Fibroblast of skin of left biceps (primary cell): ENCODE data around the gene CCZ1B.
"Not testable (repeated sequence)": the region's sequence is repeated elsewhere in the genome, so short reads cannot be mapped to it uniquely, and the experiment has no call there.

Experiments used
- DNase-seq, 2 experiments: peaks; one replicate each; pipeline ENCODE4 v3.0.0-alpha.2; 2013; ENCODE audit warnings: low read depth in 2 of 2

CCZ1B gene

GRCh38 chr7:6826151-6826550 lies at the start of gene CCZ1B:
TSS of gene CCZ1B (minus strand) at chr7:6826275. CDS start at chr7:6826197, 78 bp downstream.
- peak; percentile 15 to 17 for DNase-seq

DNA sequence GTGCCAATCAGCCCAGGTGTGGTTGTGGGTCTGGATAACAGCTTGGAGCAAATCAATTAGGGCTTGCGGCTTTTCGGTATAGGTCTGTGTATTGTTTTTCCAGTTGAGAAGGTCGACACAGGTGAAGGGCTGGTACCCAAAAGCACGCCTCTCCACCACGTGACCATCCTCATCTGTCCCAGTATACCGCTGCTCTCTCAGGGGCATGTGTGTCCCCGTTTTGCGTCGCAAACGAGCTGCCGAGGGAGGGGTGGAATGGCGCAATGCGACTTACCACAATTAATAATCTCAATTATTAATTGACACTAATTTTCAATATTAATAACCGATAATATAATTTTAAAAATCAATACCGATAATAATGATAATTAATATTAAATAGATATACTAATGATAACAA lies 48.9 kb upstream of the CCZ1B start:
- DNase-seq = not testable (repeated sequence)

DNA sequence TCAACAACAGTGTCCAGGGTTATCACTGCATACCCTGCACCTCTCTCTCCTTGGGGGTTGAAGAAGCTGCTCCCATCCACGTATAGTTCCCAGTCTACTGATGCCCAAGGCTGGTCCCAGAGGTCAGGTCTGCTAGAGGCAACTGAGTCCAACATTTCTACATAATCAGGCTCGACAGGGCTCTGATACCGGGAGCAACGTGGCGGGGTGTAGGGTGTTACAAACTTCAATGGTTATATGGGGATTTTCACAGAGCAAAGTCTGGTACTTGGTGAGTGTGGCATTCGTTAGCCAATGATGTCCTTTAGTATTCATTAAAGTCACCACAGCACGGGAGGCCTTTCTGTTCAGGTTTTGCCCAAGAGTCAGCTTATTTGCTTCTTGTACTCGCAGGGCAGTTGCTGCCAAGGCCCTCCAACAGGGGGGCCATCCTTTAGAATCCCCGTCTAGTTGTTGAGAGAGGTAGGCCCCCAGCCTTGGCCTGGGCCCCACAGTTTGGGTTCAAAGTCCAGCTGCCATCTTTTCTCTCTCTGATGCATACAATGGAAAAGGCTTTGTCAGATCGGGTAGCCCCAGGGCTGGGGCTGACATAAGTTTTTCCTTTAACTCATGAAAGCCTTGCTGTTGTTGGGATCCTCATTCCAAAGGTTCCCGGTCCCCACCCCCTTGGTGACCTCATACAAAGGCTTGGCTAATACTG lies 46.3 kb upstream of the CCZ1B start:
- DNase-seq = not testable (repeated sequence)

- DNase-seq = not testable (repeated sequence)
These were observed 45.5 kb upstream of the CCZ1B start for GRCh38 chr7:6871421-6872144.

GRCh38 chr7:6864751-6865150 lies 38.7 kb upstream of the CCZ1B start:
- not testable (repeated sequence) for DNase-seq

DNA sequence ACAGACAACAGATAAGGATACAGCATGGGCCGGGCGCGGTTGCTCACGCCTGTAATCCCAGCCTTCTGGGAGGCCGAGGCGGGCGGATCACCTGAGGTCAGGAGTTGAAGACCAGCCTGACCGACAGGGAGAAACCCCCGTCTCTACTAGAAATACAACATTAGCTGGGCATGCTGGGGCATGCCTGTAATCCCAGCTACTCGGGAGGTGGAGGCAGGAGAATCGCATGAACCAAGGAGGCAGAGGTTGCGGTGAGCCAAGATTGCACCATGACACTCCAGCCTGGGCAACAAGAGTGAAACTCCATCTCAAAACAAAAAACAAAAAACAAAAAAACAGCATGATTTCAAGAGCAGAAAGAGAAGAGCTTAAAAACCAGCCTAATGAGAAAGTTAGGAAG lies 38.1 kb upstream of the CCZ1B start:
- not testable (repeated sequence) for DNase-seq

- not testable (repeated sequence) for DNase-seq
These were observed 36.8 kb upstream of the CCZ1B start for GRCh38 chr7:6862876-6863275.

- DNase-seq = not testable (repeated sequence)
These were observed 31.7 kb upstream of the CCZ1B start for GRCh38 chr7:6857721-6858314.

DNA sequence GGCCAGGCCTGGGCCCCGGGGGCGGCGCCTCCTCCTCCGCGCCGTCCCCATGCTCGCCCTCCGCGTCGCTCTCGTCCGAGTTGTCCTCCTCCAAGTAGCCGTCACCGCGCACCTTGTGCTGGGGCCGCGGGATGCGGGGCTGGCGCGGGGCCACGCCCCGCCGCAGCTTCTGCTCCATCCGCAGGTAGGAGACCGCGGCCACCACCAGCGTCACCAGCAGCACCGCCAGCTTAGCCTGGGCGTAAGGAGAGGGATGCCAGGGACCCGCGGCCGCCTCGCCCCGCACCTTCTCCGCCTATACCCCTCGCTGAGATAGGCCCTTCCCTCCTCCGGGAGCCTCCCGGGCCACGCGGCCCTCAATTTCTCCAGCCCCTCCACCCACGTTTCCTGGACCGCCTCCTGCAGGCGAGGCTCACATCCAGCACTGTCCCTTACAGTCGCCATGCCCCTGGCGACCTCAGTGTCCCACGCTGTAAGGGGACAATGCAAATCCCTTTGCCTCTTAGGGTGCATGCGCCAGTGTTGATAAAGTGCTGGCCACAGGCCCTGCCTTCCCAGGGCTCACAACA lies 29.6 kb upstream of the CCZ1B start:
- DNase-seq = not testable (repeated sequence)

GRCh38 chr7:6854747-6855562 lies 28.9 kb upstream of the CCZ1B start:
- DNase-seq = not testable (repeated sequence)

DNA sequence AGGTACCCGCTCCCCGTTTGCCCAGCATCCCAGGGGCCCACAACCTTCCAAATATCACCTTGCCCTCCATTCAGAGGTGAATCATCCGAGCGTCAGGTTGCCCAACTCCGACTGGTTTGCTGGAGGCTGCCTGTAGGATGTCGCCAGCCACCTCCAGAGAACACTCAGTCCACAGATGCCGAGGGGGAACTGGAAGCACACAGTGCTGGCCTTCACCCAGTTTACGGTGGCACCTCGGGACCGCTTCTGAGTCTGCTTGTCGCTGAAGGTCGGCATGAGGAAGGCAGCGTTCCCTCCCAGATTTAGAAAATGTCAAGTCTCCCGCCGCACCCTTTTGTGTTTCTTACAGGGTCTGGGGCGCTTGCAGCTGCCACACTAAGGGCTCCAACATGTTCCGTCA lies 27.6 kb upstream of the CCZ1B start:
- not testable (repeated sequence) for DNase-seq

- DNase-seq = not testable (repeated sequence)
These were observed 23.1 kb upstream of the CCZ1B start for GRCh38 chr7:6849127-6849526.

GRCh38 chr7:6847751-6848150 lies 21.7 kb upstream of the CCZ1B start:
- not testable (repeated sequence) for DNase-seq

DNA sequence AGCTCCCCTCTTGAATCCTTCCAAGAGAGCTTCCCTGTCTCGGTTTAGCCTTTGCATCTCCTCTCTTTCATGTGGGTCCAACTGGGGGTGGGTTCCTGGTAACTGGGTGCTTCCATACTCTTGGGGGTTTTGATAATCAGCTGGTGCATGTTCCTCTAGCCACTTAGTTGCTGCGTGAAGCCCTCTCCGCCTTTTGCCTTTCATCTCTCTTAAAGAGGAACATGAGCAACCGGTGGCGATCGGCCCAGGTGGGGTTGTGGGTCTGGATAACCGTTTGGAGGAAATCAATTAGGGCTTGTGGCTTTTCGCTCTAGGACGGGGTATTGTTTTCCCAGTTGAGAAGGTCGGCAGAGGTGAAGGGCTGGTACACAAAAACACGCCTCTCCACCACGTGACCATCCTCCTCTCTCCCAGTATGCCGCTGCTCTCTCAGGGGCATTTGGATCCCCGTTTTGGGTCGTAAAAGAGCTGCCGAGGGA lies 19.9 kb upstream of the CCZ1B start:
- DNase-seq = not testable (repeated sequence)

DNA sequence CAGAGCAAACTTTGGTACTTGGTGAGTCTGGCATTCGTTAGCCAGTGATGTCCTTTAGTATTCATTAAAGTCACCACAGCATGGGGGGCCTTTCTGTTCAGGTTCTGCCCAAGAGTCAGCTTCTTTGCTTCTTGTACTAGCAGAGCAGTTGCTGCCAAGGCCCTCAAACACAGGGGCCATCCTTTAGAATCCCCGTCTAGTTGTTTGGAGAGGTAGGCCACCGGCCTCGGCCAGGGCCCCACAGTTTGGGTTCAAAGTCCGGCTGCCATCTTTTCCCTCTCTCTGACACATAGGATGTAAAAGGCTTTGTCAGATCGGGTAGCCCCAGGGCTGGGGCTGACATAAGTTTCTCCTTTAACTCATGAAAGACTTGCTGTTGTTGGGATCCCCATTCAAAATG lies 17.6 kb upstream of the CCZ1B start:
- DNase-seq = not testable (repeated sequence)

- DNase-seq = not testable (repeated sequence)
These were observed 17.0 kb upstream of the CCZ1B start for GRCh38 chr7:6843092-6843491.

DNA sequence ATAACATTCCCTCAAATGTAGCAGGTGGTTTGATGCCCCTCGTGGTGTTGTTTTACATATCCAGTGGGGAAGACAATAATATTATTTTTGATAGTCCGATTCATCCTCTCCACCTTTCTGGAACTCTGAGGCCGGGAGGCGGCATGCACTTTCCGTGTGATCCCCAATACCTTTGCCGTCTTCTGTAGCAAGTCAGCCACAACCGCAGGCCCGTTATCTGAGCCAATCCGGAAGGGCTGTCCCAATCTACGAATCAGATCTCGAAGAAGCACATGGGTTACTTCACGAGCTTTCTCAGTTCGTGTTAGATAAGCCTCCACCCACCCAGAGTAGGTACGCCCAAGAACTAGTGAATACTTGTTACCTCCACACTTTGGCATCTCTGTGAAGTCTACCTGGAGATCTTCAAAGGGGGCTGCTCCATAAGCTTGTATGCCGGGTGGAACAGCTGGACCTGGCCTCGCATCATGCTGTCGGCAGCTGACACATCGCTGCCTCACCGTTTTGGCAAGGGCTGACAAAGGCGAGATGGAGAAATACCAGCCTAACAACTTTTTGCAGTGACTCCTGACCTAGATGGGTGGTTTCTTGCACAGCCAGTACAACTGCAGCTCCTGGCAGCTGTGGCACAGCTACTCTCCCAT lies 16.3 kb upstream of the CCZ1B start:
- not testable (repeated sequence) for DNase-seq

DNA sequence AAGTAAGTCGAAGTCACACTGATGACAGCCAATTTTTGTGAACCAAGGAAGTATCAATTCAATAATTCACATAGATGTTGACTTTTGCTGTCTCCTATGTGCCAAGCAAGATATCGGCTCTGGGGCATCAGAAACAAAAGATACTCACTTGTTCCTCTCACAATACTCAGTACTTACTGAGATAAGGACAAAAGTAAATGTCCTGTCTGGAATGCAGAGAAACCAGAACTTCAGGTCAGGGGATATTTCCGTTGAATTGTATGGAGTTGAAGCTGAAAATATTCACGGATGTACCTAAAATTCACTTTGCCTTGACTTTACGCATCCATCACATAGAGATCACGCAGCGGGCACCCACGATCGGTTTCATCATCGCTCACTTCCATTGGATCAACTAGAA lies 11.0 kb upstream of the CCZ1B start:
- not testable (repeated sequence) for DNase-seq

DNA sequence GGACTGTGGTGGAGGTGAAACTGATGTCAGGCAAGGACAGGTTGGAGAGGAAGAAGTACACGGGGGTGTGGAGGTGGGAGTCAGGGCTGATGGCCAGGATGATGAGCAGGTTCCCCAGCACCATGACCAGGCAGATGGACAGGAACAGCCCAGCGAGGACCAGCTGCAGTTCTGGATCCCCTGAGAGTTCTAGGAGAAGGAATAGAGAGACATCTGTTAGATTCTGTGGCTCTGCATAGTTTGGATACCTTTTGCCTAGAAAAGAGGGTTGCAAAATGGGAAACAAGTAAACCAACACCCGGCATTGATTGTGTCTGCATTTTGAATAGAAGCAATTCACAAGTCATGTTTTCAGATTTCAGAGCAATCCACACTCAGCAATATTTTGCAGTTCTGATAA lies 9.4 kb upstream of the CCZ1B start:
- not testable (repeated sequence) for DNase-seq

GRCh38 chr7:6833636-6834035 lies 7.6 kb upstream of the CCZ1B start:
- no peak for DNase-seq
